Adrenal gland (tissue), 12 donors: ENCODE results near the gene ATF5. TPM values are rescaled to one million over a fixed set of nuclear protein-coding genes. Genes with fewer than 3 reads are reported as not detected.

Experiments
- DNase-seq, 7 donors: peaks; one replicate each; pipeline ENCODE4 v3.0.0-alpha.2; 2019 to 2020
- H3K27ac ChIP-seq, 5 donors: fragments of 200-600 bp; sonication (generic) in 4 of 5; 1 replicate in 3 of 5; 2 replicates in 2 of 5; pipeline versions ENCODE4 v1.5.1 to v1.8.0; 2016 to 2020; ENCODE audit warnings: mild to moderate bottlenecking in 1 of 5
- H3K27me3 ChIP-seq: fragments of 200-600 bp; 2 replicates; pipeline ENCODE4 v1.8.0; 2021
- H3K36me3 ChIP-seq, 2 donors: fragments of 200-600 bp; replicated peaks in 1 of 2; 1 replicate in 1 of 2; 2 replicates in 1 of 2; pipeline versions ENCODE4 v1.5.1 to v1.8.0; 2018 to 2022
- H3K4me1 ChIP-seq, 2 donors: fragments of 200-600 bp; replicated peaks in 1 of 2; 1 replicate in 1 of 2; 2 replicates in 1 of 2; pipeline versions ENCODE4 v1.5.1 to v1.8.0; 2018 to 2021
- H3K4me3 ChIP-seq, 4 donors: fragments of 200-600 bp; sonication (generic) in 3 of 4; one replicate each; pipeline ENCODE4 v1.5.1; 2016 to 2018
- H3K9me3 ChIP-seq, 3 donors: fragments of 200-600 bp; sonication (generic) in 1 of 3; replicated peaks in 1 of 3; 1 replicate in 2 of 3; 2 replicates in 1 of 3; pipeline versions ENCODE4 v1.5.1 to v1.8.0; 2016 to 2021
- POLR2A ChIP-seq, 2 donors: fragments of 450-650 bp; IDR thresholded peaks; one replicate each; pipeline ENCODE4 v1.6.1; 2017; ENCODE audit warnings: antibody characterized with exemption in 2 of 2, mild to moderate bottlenecking in 2 of 2, moderate library complexity in 1 of 2
- WGBS, 4 donors: extraction: QIAGEN DNeasy Blood & Tissue Kit in 2 of 4; methylation state at CpG; one replicate each; pipeline versions ENCODE4 v1.1.5 to v1.1.7; 2013 to 2017; 5-methylcytosine and 5-hydroxymethylcytosine counted together
- intact Hi-C, 2 donors: fragments of 100-400 bp; cut with DNase I; formaldehyde crosslinking; loops; one replicate each; pipeline versions ENCODE4 v1.14.1 to v1.15.0; 2022 to 2023
- polyA plus RNA-seq, 3 donors: library from polyadenylated mRNA; stranded (reverse); fragments of 200-250 nt in 2 of 3; fragments of 350-450 nt in 1 of 3; fragmentation: Illumina TruSeq in 1 of 3; extraction: RNeasy Lipid Tissue Mini Kit (QIAGEN cat#74804) in 1 of 3; gene quantifications; one replicate each; pipeline ENCODE4 v1.2.3, GENCODE V29; 2013 to 2014
- total RNA-seq, 9 donors: library from RNA; depleted of rRNA in 4 of 9; stranded (reverse); fragments of >200 nt in 4 of 9; fragments of 120-200 nt in 1 of 9; fragmentation: NEBNext Ultra II Directional in 1 of 9; extraction: Animal tissue kit (Norgen Biotek cat#: 25700) in 1 of 9; gene quantifications; one replicate each; pipeline versions ENCODE4 v1.1.0 to v1.2.4, GENCODE V29; 2013 to 2023
- TF ChIP-seq, protein P1 (sequence below), 6 experiments: fragments of 450-650 bp in 4 of 6; fragments of 200-600 bp in 2 of 6; sonication (generic) in 1 of 6; IDR thresholded peaks; 1 replicate in 5 of 6; 2 replicates in 1 of 6; pipeline versions ENCODE4 v1.5.1 to v1.8.0; 2016 to 2021; ENCODE audit warnings: antibody characterized with exemption in 6 of 6, mild to moderate bottlenecking in 2 of 6, moderate library complexity in 1 of 6
- donor health status: healthy with polysubstance abuse.
- donor health status: Bipolar disorder and iron deficiency.
- donor health status: DM: yes; HTN: yes; CAD: no.
- donor health status: DM: no; HTN: no; CAD: no.
- donor health status: DM: no; HTN: no; CAD: no.
- donor health status: DM: yes; HTN: yes; CAD: no.

The ATF5 gene
- total and polyA plus RNA-seq, 12 donors, result 14.3 to 114 (median 62.2) TPM

DNA sequence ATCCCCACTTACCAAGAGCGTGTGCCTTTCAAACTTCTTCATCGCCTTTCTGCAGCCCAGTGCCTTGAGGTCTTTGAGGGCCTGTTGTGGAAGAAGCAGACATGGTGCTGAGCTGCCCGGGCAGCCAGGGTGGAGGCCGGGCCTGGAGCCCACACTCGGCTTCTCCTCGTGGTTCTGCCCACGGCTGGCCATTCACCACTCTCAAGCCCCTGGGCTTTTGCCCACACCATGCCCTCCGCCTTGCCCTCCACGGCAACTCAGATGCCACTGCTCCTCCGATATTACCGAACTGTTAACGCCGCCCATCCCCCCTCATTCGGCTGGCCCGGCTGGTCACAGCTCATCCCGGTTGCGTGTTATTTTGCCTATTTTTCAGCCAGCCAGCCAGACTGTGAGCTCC, 37.6 kb upstream of the ATF5 start:
- H3K27ac ChIP-seq, result no peak overlapping the region
- 85 to 91% (median 86%) methylated on average over 15 to 17 of the region's 17 CpGs for WGBS, 4 donors
- H3K4me1 ChIP-seq, result peaks cover 4 to 9% of the 10 kb centered on the region in 2 donors
- no peaks in the 10 kb centered on the region for H3K27me3 ChIP-seq
- no peak for DNase-seq
- no peaks in the 10 kb centered on the region for H3K9me3 ChIP-seq
- no peak for TF ChIP-seq POLR2A (IDR thresholded peaks at IDR 0.05)
- TF ChIP-seq, protein P1, sequence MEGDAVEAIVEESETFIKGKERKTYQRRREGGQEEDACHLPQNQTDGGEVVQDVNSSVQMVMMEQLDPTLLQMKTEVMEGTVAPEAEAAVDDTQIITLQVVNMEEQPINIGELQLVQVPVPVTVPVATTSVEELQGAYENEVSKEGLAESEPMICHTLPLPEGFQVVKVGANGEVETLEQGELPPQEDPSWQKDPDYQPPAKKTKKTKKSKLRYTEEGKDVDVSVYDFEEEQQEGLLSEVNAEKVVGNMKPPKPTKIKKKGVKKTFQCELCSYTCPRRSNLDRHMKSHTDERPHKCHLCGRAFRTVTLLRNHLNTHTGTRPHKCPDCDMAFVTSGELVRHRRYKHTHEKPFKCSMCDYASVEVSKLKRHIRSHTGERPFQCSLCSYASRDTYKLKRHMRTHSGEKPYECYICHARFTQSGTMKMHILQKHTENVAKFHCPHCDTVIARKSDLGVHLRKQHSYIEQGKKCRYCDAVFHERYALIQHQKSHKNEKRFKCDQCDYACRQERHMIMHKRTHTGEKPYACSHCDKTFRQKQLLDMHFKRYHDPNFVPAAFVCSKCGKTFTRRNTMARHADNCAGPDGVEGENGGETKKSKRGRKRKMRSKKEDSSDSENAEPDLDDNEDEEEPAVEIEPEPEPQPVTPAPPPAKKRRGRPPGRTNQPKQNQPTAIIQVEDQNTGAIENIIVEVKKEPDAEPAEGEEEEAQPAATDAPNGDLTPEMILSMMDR (IDR thresholded peaks at IDR 0.05), result no peak
- intact Hi-C loops, result no loop called here
- H3K36me3 ChIP-seq, result peaks cover 0 to 4% of the 10 kb centered on the region in 2 donors
- H3K4me3 ChIP-seq, result no peak overlapping the region

DNA sequence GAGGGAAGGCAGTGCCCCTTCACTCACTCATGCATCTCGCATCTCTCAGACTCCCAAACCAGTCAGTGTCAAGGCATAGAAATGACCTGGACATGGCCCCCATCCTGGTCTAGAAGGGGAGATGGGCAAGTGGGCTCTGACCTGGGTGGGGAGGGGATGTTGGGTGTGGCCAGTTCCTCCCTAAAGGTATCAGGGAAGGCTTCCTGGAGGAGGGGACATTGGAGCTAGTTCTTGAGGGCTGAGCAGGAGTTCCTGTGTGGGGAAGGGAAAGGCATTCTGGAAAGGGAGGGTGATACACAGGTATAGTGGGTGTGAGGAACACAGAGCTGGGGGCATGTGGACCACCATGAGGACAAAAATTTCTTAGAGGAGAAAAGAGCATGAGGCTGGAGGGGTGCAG, 36.3 kb upstream of the ATF5 start:
- TF ChIP-seq, protein P1 (IDR thresholded peaks at IDR 0.05), result no peak
- no peak for TF ChIP-seq POLR2A (IDR thresholded peaks at IDR 0.05)
- no peak for DNase-seq
- intact Hi-C loops, result no loop called here
- no peaks in the 10 kb centered on the region for H3K27me3 ChIP-seq
- no peak overlapping the region for H3K27ac ChIP-seq
- peaks cover 4 to 15% of the 10 kb centered on the region in 2 donors for H3K4me1 ChIP-seq
- H3K9me3 ChIP-seq, result no peaks in the 10 kb centered on the region
- no peak overlapping the region for H3K4me3 ChIP-seq
- 80 to 100% (median 92%) methylated on average over 1 of the region's 1 CpG for whole genome bisulfite sequencing, 4 donors
- H3K36me3 ChIP-seq, result no peaks in the 10 kb centered on the region

DNA sequence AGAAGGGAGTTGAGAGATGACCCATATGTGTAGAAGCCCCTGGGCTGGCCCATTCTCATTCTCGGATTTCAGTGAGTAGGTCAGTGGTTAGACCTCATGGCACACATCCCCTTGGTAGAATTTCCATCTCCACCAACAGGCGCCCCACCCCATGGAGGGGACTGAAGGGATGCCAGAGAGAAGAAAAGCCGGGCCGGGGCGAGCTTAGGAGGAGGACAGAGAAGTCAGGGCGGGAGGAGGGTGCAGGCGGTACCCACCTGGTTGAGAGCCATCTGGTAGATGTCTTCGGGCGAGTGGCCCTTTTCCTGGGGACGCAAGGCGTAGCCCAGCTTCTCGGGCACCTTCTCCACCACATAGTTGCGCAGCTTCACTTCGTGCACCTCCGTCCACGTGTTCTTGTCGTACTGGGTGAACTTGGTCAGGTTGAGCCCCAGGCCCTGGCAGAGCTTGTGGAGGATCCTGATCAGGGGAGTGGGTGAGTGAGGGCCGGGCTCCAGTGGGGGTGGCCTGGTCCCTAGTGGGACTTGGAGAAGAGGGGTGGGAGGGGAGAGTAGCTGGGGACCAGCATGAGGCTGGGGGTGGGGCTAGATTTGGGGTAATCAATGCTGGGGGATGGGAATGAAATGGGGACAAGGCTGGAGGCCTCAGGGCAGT, 34.9 kb upstream of the ATF5 start:
- Histone ChIP-seq H3K9me3 (no peaks in the 10 kb centered on the region), H3K36me3 (no peaks in the 10 kb centered on the region), H3K27me3 (no peaks in the 10 kb centered on the region), H3K27ac (no peak overlapping the region), H3K4me1 (peaks cover 9 to 21% of the 10 kb centered on the region in 2 donors), H3K4me3 (no peak overlapping the region)
- TF ChIP-seq, protein P1 (IDR thresholded peaks at IDR 0.05), result no peak
- no peak for TF ChIP-seq POLR2A (IDR thresholded peaks at IDR 0.05)
- intact Hi-C loops, result no loop called here
- 89 to 95% (median 92%) methylated on average over 12 to 18 of the region's 18 CpGs for WGBS, 4 donors
- DNase-seq, result peak in 1 of 7 donors; percentile 22

DNA sequence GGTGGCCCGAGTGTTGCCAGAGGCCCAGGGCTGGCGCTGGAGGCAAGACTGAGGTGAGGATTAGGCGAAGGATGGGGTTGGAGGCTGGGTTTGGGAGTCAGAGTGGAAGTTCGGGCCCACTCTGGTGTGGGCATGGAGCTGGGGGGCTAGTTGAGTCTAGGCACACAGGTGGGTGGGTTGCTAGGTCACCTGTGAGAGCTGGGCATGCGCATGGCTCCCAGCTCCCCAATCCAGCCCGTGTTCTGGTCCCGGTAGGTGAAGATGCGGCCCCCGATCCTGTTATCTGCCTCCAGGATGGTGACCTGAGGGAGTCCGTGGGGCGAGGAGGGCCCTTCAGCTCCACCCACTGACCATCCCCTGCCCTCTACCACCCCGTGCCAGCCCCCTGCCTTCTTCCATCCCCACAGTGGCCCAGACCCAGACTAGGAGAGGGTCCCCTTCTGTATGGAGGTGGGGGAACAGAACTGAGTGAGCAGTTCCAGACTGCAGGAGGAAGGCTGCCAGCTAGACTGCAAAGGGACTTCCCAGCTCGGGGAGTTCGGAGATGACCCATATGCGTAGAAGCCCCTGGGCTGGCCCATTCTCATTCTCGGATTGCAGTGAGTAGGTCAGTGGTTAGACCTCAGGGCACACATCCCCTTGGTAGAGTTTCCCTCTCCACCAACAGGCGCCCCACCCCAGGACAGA, 34.0 kb upstream of the ATF5 start:
- TF ChIP-seq POLR2A (IDR thresholded peaks at IDR 0.05), result no peak
- TF ChIP-seq, protein P1 (IDR thresholded peaks at IDR 0.05), result no peak
- no peak overlapping the region for H3K27ac ChIP-seq
- no peaks in the 10 kb centered on the region for H3K36me3 ChIP-seq
- no peak for DNase-seq
- H3K9me3 ChIP-seq, result no peaks in the 10 kb centered on the region
- WGBS, 4 donors, result 88 to 91% (median 90%) methylated on average over 9 to 17 of the region's 17 CpGs
- intact Hi-C loops, result no loop called here
- H3K4me3 ChIP-seq, result no peak overlapping the region
- no peaks in the 10 kb centered on the region for H3K27me3 ChIP-seq
- peaks cover 9 to 18% of the 10 kb centered on the region in 2 donors for H3K4me1 ChIP-seq
